MM.1S (cell line): ENCODE results near the gene ABHD1.

Experiments used
- CTCF ChIP-seq: fragments of 300-600 bp; sonication (generic); IDR thresholded peaks from 2 replicates; pipeline ENCODE4 v1.5.1; 2016; ENCODE audit warnings: antibody characterized with exemption, low read length, mixed read lengths
- EZH2 ChIP-seq: fragments of 300-600 bp; sonication (generic); optimal IDR thresholded peaks from 2 replicates; pipeline ENCODE3; 2017; ENCODE audit warnings: low read depth, mild to moderate bottlenecking, antibody characterized with exemption, low read length, mixed read lengths

- TF ChIP-seq CTCF (no peak), EZH2 (no peak)
These were observed 28.2 kb upstream of the ABHD1 start for GRCh38 chr2:27095427-27095744.
